ENCODE measurements around the gene FER.
A peak's percentile ranks its signal among the peaks of the same experiment; 100 is the strongest.
"Not testable (repeated sequence)": the region's sequence is repeated elsewhere in the genome, so short reads cannot be mapped to it uniquely, and the experiment has no call there.

Gene FER

GRCh38 chr5:109049565-109049964 is 301.9 kb downstream of the FER start:
- DNase-seq, result no peak

GRCh38 chr5:109050321-109050720 is 302.6 kb downstream of the FER start:
- not testable (repeated sequence) for DNase-seq

DNA sequence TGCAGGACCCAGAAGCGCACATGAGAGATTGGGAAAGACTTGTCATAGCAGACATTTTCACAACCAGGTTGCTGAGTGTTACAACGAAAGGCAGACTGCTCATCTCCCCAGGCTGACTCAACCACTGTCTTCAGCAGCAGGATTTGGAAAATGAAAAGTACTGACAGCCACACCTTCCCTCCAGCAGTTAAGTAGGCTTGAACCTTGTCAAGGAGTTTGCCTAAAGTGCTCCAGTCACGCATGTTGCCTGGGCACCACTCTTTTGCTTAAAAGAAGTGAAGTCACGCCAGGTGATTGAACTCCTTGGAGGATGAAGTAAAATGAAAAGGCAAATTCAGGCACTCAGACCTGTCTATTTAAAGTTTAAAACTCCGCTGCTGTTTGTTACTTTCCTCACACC is 304.5 kb downstream of the FER start:
- not testable (repeated sequence) for DNase-seq

GRCh38 chr5:109053995-109054417 is 306.3 kb downstream of the FER start:
- no peak for DNase-seq

DNA sequence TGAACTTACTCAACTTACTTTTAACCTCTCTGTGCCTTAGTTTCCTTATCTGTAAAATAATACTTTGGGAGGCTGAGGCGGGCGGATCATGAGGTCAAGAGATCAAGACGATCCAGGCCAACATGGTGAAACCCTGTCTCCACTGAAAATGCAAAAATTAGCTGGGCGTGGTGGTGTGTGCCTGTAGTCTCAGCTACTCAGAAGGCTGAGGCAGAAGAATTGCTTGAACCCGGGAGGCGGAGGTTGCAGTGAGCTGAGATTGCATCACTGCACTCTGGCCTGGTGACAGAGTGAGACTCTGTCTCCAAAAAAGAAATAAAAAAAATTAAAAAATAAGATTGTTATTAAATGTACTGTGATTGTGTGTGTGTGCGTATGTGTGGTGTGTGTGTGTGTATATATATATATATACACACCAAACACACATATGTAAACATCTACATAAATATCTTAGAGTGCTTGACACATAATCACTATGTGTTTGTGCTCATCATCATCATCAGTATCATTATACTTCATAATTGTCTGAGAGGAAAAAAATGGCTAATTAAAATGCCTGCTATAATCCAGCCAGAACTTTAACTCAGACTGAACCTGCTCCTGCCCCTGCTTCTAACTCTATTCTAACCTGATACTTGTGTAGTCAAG is 312.8 kb downstream of the FER start:
- DNase-seq, result no peak

GRCh38 chr5:109062664-109063063 is 315.0 kb downstream of the FER start:
- DNase-seq, result no peak

DNA sequence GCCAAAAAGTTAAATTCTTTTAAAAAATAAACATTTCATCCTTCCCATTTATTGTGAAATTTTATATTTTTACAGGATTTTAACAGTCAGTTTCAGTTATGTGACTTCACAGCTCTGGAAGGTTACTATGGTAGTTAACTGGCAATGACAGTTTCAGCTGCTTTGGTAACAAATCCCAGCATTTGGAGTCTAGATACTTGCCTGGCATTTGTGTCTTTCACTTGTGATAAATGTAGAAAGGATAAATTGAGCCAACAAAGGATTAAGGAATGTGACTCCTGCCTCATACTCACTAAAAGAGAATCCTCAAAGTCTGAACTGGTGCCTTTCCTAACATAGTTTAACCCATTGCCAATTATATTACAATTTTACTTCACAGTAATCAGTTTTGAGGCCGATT is 315.5 kb downstream of the FER start:
- no peak for DNase-seq

- no peak for DNase-seq
These were observed 329.0 kb downstream of the FER start for GRCh38 chr5:109076741-109077140.

DNA sequence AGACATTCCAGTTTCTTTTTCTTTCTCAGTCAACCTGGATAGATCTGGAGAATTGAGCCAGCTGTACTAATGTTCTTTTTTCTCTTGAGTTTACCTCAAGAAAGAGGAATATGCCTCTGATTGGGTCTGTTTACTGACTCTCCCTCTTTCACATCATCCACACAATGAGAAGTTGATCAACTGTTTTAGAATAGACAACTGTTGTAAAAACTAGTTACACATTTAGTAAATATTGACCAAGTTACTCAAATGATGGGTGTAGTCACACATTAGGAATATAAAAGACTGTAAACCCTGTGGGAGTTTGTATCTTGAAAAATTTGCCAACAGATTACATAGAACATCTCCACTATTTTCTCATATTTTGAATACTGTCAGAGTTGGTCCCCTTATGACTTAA is 330.8 kb downstream of the FER start:
- no peak for DNase-seq

- DNase-seq, result no peak
These were observed 332.8 kb downstream of the FER start for GRCh38 chr5:109080481-109080880.

- DNase-seq, result no peak
These were observed 333.2 kb downstream of the FER start for GRCh38 chr5:109080896-109081295.

GRCh38 chr5:109083937-109084336 is 336.2 kb downstream of the FER start:
- DNase-seq, result no peak

DNA sequence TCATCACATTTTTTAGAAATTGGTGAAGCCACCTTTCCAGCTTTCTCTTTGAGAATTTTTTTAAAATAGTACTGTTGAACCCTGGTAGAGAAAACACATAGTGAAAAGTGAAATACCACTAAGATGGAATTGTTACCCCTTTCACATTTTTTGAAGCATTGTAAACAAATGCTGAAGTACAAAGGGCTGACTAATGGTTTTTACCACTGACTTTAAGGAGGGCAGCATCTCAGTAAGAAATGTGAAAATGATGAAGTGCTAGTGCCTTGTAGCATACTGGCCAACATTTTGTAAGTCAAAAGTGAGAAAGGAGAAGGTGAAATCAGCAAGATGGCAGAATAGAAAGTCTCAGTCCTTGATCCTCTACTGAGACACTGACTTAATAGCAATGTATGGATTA is 341.5 kb downstream of the FER start:
- DNase-seq, result no peak

DNA sequence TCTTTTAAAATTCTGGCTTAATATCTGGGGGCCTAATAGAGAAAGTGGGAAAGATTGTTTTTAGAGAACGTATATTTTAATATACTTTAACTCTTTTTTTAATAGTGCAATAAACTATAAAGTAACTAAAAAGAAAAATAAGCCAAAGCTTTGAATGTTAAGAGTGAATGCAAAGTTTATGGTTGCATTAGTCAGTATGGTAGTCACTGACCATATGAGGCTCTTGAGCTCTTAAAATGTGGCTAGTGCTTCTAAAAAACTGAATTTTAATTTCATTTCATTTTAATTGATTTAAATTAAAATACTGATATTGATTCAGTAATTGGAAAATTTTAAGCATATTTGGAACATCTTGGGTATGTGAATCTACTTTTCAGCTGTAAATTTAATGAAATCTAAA is 351.4 kb downstream of the FER start:
- no peak for DNase-seq

- DNase-seq, result no peak
These were observed 353.3 kb downstream of the FER start for GRCh38 chr5:109100971-109101370.

DNA sequence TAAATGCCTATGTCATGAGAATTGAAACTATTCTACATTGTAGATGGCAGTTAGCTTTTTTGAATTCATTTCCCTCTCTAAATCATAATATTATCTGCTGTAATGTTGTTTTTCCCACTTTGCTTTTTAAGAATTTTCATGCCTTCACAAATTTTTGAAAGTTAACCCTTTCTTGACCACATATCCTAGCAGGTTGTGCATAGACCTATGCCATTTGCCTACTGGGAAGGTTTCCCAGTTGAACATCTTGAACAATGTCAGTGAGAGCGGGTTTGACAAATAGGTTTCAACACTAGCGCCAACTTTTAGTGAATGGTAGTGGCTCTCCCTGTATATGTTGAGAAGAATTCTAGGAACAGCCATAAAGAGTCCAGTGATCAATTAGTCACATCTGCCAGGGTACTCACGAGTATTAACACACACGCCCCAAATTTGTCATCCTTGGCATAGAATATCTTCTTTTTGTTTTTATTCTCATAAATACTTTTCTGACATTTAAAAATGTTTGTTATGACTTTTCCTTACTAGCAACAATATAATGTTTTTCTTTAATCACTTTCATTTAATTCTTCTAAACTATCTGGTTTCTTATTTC is 354.5 kb downstream of the FER start:
- DNase-seq, result no peak

GRCh38 chr5:109105631-109106267 is 358.1 kb downstream of the FER start:
- DNase-seq, result no peak

- no peak for DNase-seq
These were observed 364.0 kb downstream of the FER start for GRCh38 chr5:109111680-109112079.

DNA sequence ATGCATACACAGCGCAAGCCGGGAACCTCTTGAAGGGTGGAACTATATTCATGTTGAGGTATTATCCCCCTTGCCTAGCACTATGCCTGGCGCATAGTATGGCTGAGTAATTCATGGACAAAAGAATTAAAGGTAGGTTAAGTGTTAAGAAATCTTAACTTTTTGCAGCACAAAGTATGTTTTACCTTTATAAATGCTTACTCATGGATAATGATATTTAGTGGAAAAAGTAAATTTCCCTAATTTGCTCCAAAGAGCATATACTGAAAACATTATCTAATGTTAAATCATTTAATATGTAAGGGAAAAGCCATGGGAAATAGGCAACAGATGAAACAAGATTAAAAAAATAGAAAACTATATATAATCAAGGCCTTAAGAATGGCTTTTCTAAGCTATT is 365.9 kb downstream of the FER start:
- no peak for DNase-seq

DNA sequence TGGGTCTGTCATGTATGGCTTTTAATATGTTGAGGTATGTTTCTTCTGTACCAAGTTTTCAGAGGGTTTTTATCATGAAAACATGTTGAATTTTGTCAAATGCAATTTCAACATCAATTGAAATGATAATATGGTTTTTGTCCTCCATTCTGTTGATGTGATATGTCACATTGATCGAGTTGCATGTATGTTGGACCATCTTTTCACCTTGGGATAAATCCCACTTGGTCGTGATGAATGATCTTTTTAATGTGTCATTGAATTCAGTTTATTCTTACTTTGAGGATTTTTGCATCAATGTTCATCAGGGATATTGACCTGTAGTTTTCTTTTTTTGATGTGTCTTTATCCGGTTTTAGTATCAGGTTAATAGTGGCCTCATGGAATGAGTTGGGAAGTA is 373.5 kb downstream of the FER start:
- DNase-seq, result no peak

DNA sequence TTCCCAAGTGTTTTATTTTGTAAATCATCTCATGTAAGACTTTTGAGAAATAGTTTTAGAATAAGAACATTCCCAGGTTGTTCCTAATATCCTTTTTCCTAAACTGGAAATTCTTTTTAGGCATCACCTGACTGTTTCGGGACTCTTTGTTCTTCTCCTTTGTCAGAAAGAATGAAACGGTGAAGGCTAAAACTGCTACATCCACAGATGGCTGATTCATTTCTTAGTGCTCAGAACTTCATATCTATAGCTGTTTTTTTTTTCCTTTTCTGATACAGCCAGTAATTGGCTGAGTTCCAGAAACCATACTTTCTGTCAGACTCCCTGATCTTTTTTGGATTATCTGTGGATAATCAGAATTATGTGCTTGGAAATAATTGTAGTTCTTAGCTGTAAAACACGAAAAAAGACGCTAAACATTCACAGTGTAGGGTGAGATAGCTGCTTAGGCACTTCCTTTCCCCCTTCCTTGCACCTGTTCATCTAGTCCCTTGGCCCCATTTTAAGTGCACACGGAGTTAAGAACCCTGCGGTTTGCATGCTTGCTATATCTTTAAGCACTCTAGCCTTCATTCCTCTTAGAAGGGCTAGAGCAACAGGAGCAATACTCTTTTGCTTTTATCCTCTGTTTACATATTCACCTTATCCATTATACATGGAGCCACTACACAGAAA is 378.2 kb downstream of the FER start:
- DNase-seq, result peak; percentile 53

DNA sequence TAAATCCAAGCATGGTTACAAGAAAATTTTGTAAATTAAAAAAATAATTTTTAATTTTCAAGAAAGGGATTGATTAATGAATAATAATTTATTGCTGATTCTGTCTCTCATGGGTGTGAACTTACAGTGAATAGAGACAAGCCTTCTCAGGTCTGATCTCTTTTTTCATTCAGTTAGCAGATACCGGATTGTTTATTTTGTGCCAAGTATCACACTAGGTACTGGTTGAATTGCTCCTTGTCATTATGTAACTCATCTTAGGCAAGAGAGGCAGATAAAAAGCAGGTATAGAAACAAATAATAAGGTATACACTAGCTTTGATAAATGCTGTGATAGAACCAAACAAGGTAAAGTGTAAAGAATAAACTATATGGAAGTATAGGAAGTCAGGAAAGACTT is 378.8 kb downstream of the FER start:
- DNase-seq, result no peak

- no peak for DNase-seq
These were observed 389.2 kb downstream of the FER start for GRCh38 chr5:109136906-109137305.

All from OCI-M1 (cell line).